Ramos (cell line): Measurements from ENCODE around the gene MMP15.

Experiments used
- in situ Hi-C: fragments of 300-500 bp; cut with MboI; formaldehyde crosslinking; loops from one replicate; pipeline ENCODE4 v1.14.3; 2022; ENCODE audit warnings: low sequenced_read_pairs; ENCODE audit not compliant: unreplicated experiment

The MMP15 gene

DNA sequence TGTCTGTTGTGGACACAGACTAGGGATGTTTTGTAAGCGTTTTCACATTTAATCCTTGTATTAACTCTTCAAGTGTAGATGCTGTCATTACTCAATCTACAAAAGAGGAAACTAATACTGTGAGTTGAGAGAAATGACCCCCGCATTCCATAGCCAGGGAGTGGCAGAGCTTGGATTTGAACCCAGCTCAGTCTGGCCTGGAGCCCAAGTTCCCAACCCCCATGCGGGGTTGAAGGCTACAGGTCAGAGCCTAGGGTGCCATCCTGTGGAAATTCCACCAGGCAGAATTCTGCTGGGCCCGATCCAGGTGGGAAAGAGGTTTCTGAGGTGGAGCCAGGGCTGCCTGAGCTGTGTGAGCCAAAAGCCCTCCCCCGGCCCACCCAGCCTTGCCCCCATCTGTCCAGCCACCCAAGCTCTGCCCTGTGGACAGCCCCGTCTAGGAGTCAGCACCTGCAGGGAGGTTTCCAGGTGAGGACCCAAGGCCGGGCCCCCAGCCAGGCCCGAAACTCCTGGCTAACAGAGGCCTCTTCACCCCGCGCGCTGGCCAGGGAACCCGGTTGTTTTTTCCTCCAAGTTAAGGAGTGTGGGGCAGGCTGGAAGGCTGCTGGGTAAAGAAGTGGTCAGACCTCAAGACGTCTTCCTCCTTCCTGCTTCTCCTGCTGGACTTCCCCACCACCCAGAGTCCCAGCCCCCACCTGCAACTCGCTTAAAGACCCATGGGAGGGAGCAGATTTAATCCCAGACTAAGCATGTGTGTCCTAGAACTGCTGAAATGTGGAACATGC, 5.7 kb downstream of the MMP15 start:
- in situ Hi-C loops, result no loop called here

DNA sequence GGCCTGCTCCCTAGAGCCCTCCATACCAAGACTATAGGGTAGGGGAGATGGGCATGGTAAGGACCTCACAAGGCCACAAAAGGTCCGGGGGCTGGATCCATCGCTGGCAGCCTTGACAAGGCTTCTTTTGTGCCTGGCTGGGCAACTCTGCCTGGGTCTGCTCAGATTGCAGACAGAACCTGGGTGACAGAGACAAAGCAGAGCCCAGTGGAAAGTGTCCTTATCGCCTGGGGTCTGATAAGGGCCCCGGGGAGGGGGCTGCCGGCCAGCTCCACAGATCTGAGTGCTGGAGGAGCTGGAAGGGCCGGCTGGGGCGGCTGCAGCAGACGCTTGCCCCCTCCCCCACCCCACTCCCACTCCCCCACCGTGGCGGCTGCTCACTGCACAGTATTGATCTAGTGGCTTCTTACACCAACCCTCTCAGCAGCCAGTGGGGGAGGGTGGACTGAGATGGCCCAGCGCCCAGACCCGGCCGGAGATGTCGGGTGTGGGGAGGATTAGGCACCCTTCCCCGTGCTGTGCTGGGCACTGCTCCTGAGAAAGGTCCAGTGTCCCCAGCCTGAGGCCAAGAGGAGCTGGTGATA, 7.2 kb downstream of the MMP15 start:
- in situ Hi-C loops, result no loop called here

DNA sequence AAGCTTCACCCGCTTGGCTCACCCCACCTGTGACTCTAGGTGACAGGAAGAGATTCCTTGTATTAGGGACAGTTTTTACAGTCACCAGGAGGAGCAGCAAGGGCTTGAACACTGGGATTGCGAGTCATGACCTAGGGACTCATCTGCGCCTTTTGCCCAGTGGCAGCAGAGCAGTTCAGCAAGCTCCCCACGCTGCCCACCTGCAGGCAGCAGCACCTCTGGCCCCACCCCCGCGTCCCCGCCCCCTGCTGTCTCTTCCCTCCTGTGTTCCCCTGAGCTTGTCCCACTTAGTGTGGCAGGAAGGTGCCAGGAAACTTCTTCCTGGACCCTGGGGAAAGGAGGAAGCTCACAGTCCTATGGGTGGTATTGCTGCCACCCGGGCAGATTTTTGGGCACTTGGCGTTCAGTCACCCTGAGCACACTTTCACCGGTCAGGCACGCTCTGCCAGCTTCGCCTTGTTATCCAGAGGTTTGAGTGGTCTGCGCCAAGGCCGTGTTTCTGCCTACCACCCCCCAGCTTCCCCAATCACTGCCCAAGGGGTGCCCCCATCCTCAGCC, 8.7 kb downstream of the MMP15 start:
- in situ Hi-C loops, result no loop called here

DNA sequence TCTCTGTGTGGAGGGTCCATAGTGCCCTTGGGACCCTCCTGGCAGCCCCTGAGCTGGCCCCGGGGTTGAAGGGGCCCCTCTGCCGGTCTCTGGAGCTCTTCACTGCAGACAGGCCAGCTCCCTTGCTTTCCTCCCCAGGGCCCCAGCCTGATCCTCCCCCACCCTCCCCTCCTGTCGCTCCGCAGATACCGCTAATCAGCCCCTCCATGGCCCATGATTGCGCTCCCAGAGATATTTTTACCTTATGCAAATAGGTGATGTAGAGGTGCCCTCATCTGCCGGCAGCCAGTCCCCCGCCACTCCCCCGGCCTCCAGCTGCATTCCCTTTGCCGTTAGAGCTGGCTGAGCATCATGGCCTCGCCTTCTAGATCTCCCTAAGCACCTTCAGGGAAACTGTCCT, 9.2 kb downstream of the MMP15 start:
- in situ Hi-C loops, result no loop called here

DNA sequence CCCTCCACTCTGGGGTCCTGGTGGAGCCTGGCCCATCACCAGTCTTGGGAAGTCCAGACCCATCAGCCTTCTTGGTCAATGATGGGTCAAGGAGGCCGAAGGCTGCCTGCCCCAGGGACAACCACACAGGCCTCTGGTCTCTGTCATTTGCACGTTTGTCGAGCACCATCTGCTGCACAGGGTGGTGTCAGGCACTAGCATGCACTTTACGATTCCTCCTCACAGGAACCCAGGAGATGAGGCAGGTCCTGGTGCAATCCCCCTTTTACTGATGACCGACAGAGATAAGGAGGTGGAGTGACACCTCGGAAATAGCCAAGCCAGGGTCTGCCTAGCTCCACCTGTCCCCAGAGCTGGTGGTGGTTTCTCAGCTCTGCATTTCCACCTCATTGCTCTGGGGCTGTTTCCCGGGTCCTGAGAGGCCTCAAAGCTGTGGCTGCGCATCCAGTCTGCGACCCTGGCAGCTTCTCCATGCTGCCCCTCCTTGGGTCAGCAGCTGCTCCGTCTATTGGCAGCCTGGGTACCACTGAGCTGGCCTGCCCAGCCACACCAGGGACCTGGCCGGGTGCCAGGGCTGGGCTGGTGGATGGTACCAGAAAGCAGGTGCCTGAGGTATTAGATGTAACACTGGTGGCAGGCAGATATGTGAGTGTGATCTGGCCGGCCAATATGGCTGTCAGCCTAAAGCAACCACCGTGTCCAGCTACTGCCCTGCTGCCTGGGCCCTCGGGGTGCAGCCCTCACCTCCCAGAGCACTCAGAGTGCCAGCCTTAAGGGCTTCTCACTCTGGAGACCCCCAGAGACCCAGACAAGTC, 10.0 kb downstream of the MMP15 start:
- in situ Hi-C loops, result no loop called here

DNA sequence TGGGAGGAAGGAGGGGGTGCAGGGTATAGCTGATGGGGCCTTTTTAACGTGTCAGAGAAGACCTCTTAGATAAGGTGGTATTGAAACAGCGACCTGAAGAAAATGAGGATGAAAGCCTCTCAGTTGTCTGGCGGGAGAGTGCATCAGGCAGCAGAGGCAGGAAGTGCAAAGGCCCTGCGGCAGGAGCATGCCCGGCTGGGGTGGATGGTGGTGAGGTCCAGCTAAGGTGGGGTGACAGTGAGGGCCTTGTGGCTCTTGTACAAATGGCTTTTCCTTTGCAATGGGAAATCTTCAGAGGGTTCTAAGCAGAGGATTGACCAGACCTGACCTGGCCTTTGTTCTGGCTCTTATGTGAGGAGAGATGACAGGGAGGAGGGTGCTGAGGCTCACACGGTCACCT, 11.4 kb downstream of the MMP15 start:
- in situ Hi-C loops, result no loop called here

DNA sequence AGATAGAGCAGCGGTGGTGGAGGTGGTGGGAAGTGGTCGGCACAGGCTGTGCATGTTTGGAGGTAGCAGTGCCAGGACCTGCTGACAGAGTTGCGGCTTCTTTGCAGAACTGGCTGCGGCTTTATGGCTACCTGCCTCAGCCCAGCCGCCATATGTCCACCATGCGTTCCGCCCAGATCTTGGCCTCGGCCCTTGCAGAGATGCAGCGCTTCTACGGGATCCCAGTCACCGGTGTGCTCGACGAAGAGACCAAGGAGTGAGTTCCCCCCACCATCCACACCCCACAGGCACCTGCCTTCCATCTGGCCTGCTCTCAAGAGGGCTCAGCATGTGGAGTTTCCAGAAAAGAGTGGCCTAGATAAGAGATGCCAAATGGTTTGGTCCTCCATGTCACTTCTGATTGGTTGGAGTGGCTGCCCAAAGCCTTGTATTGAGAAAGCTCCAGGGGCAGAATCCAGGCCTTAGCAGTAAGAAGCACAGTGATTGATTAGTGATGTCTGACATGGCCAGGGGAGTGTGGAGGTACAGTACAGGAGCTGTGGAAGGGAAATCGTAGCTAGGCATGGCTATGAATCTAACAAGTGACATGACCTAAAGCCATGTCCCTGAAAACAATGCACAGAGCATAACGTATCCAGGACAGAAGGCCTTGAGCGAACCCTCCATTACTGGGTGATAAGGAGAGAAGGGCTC, 12.0 kb downstream of the MMP15 start:
- in situ Hi-C loops, result no loop called here

DNA sequence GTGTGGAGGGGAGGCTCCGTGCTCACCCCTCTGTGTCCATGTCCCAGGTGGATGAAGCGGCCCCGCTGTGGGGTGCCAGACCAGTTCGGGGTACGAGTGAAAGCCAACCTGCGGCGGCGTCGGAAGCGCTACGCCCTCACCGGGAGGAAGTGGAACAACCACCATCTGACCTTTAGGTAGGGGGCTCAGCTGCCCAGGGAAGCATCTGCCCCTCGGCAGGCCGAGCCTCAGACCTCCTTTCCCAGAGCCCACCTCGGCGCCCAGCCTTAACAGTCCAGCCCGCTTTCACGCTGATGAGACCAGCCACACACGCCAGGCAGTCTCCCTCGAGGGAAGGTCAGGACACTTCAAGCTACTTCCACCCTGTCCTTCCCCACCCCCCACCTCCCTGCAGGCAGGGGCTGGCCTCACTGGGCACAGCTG, 12.7 kb downstream of the MMP15 start:
- in situ Hi-C loops, result no loop called here

DNA sequence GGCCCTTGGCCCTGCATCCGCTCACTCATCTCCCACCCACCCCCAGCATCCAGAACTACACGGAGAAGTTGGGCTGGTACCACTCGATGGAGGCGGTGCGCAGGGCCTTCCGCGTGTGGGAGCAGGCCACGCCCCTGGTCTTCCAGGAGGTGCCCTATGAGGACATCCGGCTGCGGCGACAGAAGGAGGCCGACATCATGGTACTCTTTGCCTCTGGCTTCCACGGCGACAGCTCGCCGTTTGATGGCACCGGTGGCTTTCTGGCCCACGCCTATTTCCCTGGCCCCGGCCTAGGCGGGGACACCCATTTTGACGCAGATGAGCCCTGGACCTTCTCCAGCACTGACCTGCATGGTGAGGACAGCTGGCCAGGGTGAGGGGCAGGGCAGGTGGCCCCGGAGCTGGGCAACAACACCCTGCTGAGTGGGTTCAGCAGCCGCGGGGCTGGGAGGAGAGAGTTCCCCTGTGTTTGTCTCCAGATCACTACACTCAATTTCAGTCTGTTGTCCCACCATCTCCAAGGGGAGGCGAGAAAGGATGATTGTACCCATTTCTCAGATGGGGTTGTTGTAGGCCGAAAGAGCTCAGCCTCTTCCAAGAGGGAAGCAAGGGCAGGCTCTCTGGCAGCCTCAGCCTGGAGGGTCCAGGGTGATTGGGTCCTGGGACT, 14.4 kb downstream of the MMP15 start:
- in situ Hi-C loops, result no loop called here

DNA sequence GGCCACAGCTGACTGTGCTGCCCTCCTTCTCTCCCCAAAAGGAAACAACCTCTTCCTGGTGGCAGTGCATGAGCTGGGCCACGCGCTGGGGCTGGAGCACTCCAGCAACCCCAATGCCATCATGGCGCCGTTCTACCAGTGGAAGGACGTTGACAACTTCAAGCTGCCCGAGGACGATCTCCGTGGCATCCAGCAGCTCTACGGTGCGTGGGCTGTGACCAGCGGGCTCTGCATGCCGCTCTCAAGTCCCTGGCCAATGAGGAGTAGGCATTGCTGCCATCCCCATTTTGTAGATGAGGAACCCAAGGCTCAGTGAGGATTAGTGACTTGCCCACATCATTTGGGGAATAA, 14.9 kb downstream of the MMP15 start:
- in situ Hi-C loops, result no loop called here

DNA sequence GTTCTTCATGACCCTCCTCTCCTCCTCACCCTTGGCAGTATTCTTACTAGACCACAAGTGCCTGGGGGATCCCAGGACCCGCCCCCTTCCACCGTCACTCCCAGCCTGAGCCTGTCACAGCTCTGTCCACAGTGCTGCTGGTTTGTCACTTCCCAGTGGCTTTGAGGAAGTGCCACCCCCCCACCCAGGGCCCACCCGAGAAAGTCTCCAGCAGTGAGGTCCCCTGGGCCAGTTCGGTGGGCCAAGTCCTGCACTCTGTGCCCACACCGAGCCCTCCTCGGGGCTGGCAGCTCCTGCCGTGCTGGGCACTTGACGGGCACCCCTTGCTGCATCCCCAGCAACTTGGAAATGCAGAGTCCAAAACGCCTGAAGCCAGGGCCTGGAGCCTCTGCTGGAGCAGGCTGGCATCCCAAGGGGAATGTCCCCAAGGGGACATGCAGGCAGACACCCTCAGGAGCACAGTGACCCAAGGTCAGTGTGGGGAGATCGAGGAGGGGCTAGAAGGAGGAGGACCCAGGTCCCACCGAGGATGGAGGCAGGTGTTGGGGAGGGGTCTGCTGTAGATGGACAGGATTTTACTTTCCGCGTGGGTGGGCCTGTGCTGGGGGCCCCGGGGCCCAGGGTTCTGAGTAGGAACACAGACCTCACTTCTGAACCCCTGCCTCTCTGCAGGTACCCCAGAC, 15.5 kb downstream of the MMP15 start:
- in situ Hi-C loops, result no loop called here

DNA sequence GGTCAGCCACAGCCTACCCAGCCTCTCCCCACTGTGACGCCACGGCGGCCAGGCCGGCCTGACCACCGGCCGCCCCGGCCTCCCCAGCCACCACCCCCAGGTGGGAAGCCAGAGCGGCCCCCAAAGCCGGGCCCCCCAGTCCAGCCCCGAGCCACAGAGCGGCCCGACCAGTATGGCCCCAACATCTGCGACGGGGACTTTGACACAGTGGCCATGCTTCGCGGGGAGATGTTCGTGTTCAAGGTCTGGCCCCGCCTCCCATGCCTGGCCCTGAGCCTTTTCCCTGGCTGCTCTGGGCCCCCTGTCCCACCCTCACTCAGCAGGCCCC, 16.0 kb downstream of the MMP15 start:
- in situ Hi-C loops, result no loop called here

DNA sequence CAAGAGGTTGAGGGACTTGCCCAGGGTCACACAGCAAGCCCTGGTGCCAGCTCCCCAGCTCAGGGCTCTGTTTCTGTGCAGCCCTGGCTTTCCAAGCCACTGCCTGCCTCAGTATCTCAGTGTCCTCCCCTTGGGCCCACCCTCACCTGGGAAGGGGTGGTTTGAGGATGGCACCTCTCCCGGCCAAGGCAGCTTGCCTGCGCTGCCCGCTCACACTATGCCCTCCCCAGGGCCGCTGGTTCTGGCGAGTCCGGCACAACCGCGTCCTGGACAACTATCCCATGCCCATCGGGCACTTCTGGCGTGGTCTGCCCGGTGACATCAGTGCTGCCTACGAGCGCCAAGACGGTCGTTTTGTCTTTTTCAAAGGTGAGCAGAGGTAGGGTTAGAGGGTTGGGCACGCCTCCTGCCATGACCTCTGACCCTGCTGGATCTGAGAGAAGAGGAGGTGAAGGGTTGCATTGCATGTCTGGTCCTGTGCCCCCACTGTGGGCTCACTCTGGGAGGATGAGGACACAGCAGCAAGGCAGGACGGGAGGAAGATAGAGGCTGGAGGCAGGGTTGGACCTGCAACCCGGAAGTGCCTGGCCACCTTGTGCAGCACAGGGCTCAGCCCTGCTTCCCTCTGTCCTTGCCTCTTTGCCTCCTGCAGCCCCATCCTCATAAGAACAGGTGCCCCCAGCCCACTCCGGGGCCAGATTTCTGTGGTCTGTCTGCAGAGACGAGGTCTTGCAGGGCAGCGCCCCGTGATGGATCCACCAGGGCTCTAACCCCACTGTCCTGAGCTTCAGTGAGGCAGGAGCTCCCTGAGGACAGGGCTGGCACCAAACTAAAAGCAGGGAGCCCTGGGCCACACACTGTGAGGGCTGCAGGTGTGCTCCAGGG, 16.7 kb downstream of the MMP15 start:
- in situ Hi-C loops, result no loop called here

DNA sequence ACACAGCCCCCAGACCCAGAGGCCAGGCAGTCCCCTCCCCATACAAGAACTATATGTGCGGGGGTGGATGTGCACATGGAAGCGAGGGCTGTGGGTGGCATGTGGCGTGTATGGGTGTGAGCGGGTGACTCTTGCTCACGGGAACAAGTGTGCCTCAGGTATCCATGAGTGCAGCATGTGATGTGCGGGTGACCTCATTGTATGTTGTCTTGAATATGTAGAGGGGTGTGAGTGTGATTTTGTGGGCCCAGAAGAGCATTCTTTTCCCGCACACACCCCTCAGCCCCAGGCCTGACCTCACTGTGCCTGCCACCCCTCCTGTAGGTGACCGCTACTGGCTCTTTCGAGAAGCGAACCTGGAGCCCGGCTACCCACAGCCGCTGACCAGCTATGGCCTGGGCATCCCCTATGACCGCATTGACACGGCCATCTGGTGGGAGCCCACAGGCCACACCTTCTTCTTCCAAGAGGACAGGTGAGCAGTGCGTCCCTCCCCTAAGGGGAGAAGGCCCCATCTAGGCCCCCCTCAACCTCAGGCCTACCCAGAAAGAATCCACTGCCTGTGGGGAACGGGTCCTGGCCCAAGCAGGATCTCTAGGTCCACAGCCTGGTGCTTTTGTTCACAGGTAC, 17.4 kb downstream of the MMP15 start:
- in situ Hi-C loops, result no loop called here

DNA sequence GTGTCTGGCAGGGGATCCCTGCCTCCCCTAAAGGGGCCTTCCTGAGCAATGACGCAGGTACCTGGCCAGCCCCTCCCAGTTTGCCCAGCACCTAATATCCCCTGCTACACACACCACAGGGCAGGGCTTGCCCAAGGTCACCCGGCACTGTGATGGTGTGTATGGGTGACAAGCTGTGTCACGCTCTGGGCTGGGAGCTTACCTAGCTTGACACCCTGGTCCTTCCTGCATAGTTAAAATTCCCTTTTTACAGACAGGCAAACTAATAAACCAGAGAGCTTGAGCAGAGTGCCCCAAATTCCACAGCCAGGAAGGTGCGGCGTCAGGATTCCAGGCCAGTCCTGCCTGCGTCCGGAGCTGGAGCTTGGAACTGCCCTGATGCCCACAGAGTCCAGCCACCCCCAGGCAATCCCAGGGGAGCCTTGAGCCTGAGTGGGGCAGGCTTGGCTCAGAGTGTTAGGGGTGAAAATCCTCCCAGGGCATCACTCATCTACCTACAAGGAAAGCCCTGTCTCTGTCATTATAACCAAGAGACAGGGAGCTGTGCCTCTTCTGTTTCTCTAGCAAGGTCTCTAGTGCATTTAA, 18.1 kb downstream of the MMP15 start:
- in situ Hi-C loops, result no loop called here

DNA sequence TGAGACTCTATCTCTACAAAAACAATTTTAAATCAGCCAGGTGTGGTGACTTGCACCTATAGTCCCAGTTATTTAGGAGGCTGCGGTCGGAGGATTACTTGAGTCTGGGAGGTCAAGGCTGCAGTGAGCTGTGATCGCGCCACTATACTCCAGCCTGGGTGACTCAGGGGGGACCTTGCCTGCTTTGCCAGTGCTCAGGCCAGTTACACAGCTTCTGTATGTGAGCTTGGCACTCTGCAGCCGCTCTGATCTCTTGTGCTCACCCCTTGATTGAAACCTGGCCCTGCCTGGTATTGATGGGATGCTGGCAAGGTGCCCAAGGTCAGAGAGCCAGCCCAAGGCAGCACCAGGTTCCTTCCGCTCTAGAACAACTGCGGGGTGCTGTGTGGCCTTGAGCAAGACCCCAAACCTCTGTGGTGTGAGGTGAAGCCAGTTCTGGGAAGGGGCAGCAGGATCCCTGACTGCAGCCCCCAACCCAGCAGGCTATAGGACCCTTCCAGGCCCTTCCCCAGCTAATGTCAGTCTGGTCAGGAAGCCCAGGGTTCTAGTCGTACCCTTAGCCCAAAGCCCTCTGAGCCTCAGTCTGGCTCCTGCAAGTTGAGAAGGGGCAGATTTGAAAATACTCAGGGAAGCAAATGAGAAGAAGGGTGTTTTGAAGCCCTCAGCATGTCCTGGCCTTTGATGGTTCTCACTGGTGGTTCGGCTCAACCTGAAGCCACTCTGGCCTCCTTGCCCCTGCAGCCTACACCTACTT, 18.9 kb downstream of the MMP15 start:
- in situ Hi-C loops, result no loop called here

DNA sequence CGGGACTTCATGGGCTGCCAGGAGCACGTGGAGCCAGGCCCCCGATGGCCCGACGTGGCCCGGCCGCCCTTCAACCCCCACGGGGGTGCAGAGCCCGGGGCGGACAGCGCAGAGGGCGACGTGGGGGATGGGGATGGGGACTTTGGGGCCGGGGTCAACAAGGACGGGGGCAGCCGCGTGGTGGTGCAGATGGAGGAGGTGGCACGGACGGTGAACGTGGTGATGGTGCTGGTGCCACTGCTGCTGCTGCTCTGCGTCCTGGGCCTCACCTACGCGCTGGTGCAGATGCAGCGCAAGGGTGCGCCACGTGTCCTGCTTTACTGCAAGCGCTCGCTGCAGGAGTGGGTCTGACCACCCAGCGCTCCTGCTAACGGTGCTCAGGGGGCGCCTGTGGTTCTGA, 19.5 kb downstream of the MMP15 start:
- in situ Hi-C loops, result no loop called here
